Osteoblast (primary cell): Measurements from ENCODE around the gene IMP3. TPM values are rescaled to one million over a fixed set of nuclear protein-coding genes. Genes with fewer than 3 reads are reported as not detected.
"Not testable (repeated sequence)": the region's sequence is repeated elsewhere in the genome, so short reads cannot be mapped to it uniquely, and the experiment has no call there.

Source experiments
- DNase-seq: peaks from one replicate; pipeline ENCODE4 v3.0.0; 2011; ENCODE audit warnings: low spot score, mixed read lengths; ENCODE audit not compliant: insufficient read length; ENCODE audit errors: missing footprints
- H2AFZ ChIP-seq: 2 replicates; pipeline ENCODE4 v1.6.0; 2011; ENCODE audit warnings: mild to moderate bottlenecking, low read length
- H3K27ac ChIP-seq: 2 replicates; pipeline ENCODE4 v1.5.1; 2011; ENCODE audit warnings: mild to moderate bottlenecking, low read depth, low read length, moderate library complexity
- H3K27me3 ChIP-seq: 2 replicates; pipeline ENCODE4 v1.6.0; 2012; ENCODE audit warnings: mild to moderate bottlenecking, control low read depth, inconsistent platforms, low read length, moderate library complexity; ENCODE audit not compliant: insufficient read depth
- H3K36me3 ChIP-seq: 2 replicates; pipeline ENCODE4 v1.5.1; 2011; ENCODE audit warnings: mild to moderate bottlenecking, low read length, control low read depth, moderate library complexity; ENCODE audit not compliant: insufficient read depth
- H3K4me1 ChIP-seq: 2 replicates; pipeline ENCODE4 v1.5.1; 2011; ENCODE audit warnings: mild to moderate bottlenecking, low read length, control low read depth, moderate library complexity; ENCODE audit not compliant: insufficient read depth
- H3K4me2 ChIP-seq: 2 replicates; pipeline ENCODE4 v1.6.0; 2011; ENCODE audit warnings: mild to moderate bottlenecking, low read length; ENCODE audit not compliant: insufficient read depth
- H3K4me3 ChIP-seq: fragments of 200-600 bp; sonication (generic); 3 replicates; pipeline ENCODE4 v1.5.1; 2012; ENCODE audit warnings: mild to moderate bottlenecking, low read length, inconsistent platforms; ENCODE audit not compliant: insufficient read depth
- H3K79me2 ChIP-seq: 2 replicates; pipeline ENCODE4 v1.6.0; 2012; ENCODE audit warnings: mild to moderate bottlenecking, low read length, control low read depth, inconsistent platforms; ENCODE audit not compliant: insufficient read depth
- H3K9me3 ChIP-seq: 2 replicates; pipeline ENCODE4 v1.5.1; 2011; ENCODE audit warnings: low read depth, low read length, control low read depth
- H4K20me1 ChIP-seq: 2 replicates; pipeline ENCODE4 v1.6.0; 2012; ENCODE audit warnings: mild to moderate bottlenecking, low read length, control low read depth; ENCODE audit not compliant: insufficient read depth
- CTCF ChIP-seq: IDR thresholded peaks from 2 replicates; pipeline ENCODE4 v1.5.1; 2011; ENCODE audit warnings: mild to moderate bottlenecking, low read depth, low read length, moderate library complexity; ENCODE audit errors: extremely low read depth
- total RNA-seq: library from RNA; depleted of rRNA; stranded (reverse); fragments of >200 nt; gene quantifications from 2 replicates; pipeline ENCODE4 v1.2.3, GENCODE V29; 2012

IMP3 gene
- total RNA-seq, 1 donor = 64.4 TPM

DNA sequence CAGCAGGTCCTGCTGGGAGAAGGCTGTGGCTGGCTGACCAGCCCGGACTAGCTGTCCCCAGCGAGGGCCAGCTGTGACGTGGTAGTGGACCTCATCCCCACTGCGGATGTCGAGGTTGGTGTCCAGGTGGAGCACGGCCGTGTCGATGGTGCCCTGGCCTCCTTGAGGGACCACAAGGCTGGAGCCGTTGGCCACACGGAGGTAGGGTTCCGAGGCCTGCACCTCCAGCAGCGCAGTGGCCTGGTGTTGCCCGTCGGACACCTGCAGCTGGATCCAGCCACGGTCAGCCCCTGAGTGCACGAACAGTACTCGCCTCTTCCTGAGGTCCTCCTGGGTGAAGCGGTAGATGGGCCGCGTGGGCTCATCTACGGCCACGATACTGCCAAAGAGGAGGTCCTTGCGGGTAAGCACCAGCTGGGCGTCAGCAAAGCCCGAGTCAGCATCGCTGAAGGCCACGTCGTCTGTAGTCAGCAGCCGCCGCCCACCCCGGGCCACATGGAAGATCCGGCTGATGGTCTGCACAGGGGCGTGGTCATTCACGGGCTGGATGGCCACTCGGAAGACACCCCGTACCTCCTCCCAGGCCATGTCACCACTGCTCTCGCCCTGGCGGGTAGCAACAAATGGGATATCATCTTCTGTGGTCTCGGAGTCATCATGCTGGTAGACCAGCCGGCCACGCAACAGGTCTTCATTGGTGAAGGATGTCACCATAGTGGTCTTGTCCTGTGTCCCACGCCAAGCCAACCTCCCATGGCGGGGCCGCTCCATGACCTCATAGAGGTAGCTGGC is 47.7 kb upstream of the IMP3 start:
- Histone ChIP-seq H3K4me2 (no peak overlapping the region), H3K27ac (no peak overlapping the region), H3K4me1 (no peaks in the 10 kb centered on the region), H3K4me3 (no peak overlapping the region), H2AFZ (no peak overlapping the region), H3K36me3 (peaks cover 3% of the 10 kb centered on the region), H3K79me2 (peaks cover 3% of the 10 kb centered on the region), H4K20me1 (peaks cover 2% of the 10 kb centered on the region), H3K27me3 (no peaks in the 10 kb centered on the region), H3K9me3 (no peaks in the 10 kb centered on the region)
- TF ChIP-seq CTCF = no peak
- peak; percentile 72 for DNase-seq

- not testable (repeated sequence) for H3K4me2 ChIP-seq, H3K79me2 ChIP-seq, H3K27ac ChIP-seq, H2AFZ ChIP-seq, H3K9me3 ChIP-seq, H3K4me3 ChIP-seq, H3K4me1 ChIP-seq, H3K27me3 ChIP-seq, H3K36me3 ChIP-seq, H4K20me1 ChIP-seq
- TF ChIP-seq CTCF = peak; percentile 55
- peak; percentile 97 for DNase-seq
Measured at GRCh38 chr15:75686212-75686642, 46.2 kb upstream of the IMP3 start.

DNA sequence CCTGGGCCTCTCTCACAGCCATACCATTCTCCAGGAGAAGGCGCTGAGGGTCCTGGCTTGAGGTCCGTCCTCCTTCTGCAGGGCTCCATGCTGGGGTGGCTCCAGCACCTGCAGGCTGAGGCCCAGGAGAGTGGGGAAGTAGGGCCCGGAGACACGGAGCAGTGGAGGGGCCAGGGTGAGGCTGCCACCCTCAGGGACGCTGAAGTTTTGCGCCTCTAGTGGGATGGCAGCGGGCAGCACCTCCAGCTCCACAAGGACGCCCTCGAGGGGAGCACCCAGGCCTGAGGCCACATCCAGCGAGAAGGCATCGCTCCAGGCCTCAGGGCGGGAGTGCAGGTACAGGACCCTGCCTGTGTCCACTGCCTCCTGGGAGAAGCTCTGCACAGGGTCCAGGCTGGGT is 45.2 kb upstream of the IMP3 start:
- Histone ChIP-seq H3K4me2 (no peak overlapping the region), H4K20me1 (peaks cover 2% of the 10 kb centered on the region), H3K4me3 (no peak overlapping the region), H3K27ac (no peak overlapping the region), H3K36me3 (peaks cover 3% of the 10 kb centered on the region), H3K4me1 (no peaks in the 10 kb centered on the region), H3K79me2 (peaks cover 3% of the 10 kb centered on the region), H3K27me3 (no peaks in the 10 kb centered on the region), H3K9me3 (no peaks in the 10 kb centered on the region), H2AFZ (no peak overlapping the region)
- peak; percentile 65 for DNase-seq
- no peak for TF ChIP-seq CTCF

DNA sequence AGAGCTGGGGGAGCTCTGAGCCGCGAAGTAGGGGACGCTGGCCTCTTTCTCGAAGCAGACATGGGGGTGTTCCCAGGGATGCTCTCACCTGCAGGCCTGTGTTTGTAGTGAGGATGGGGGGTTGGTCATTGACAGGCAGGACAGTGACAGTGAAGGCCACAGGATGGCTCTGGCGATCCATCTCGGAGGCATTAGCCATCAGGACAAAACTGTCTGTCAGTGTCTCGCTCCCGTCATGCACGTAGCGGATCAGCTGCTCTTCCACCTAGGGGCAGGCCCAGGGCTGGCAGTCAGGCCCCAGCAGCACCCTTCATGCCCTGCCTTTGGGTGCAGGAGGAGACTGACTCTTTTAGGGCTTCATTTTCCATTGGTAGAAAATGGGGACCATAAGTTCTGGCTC is 44.6 kb upstream of the IMP3 start:
- TF ChIP-seq CTCF = no peak
- Histone ChIP-seq H4K20me1 (peaks cover 2% of the 10 kb centered on the region), H3K4me2 (no peak overlapping the region), H3K36me3 (peaks cover 3% of the 10 kb centered on the region), H3K9me3 (no peaks in the 10 kb centered on the region), H3K4me3 (no peak overlapping the region), H3K4me1 (no peaks in the 10 kb centered on the region), H3K27me3 (no peaks in the 10 kb centered on the region), H2AFZ (no peak overlapping the region), H3K27ac (no peak overlapping the region), H3K79me2 (peaks cover 3% of the 10 kb centered on the region)
- DNase-seq = peak; percentile 47
